Right forelimb (tissue), 1 donor: ENCODE results near the gene CELA3A.
"Not testable (repeated sequence)": the region's sequence is repeated elsewhere in the genome, so short reads cannot be mapped to it uniquely, and the experiment has no call there.

Experiments used
- DNase-seq: peaks from one replicate; pipeline ENCODE4 v3.0.0-alpha.2; 2018

Gene CELA3A

GRCh38 chr1:22021061-22021460 is 19.6 kb downstream of the CELA3A start:
- DNase-seq: no peak

DNA sequence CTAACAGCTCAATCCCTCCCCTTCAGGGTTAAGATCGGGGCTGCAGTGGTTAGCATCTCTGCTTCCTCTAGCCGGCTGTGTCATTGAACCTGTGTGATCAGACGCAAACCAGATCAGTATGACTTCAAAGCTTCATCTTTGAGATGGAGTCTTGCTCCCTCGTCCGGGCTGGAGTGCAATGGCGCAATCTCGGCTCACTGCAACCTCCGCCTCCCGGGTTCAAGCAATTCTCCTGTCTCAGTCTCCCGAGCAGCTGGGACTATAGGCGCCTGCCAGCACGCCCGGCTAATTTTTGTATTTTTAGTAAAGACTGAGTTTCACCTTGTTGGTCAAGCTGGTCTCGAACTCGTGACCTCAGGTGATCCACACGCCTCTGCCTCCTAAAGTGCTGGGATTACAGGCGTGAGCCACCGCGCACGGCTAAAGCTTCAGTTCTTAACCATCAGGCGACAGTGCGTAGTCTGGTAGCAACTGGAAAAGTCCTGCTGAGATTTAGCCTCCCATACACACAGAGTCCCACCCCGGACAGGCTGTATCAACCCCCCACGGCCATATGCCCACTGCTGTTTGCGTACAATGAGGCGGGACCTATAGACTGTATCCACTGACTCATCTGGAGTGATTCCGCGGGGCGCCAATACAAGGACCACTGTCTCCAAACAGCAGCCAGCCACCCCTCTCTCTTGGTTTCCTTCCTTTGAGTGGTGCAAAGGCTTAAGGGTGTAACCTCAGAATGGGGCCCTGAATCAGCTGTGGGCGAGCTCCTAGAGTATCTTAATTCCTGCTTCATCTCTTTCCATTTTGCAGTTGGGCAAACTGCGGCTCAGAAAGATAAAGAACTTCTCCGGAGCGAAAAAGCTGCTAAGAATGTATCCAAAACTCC is 23.3 kb downstream of the CELA3A start:
- DNase-seq: peak; percentile 79

DNA sequence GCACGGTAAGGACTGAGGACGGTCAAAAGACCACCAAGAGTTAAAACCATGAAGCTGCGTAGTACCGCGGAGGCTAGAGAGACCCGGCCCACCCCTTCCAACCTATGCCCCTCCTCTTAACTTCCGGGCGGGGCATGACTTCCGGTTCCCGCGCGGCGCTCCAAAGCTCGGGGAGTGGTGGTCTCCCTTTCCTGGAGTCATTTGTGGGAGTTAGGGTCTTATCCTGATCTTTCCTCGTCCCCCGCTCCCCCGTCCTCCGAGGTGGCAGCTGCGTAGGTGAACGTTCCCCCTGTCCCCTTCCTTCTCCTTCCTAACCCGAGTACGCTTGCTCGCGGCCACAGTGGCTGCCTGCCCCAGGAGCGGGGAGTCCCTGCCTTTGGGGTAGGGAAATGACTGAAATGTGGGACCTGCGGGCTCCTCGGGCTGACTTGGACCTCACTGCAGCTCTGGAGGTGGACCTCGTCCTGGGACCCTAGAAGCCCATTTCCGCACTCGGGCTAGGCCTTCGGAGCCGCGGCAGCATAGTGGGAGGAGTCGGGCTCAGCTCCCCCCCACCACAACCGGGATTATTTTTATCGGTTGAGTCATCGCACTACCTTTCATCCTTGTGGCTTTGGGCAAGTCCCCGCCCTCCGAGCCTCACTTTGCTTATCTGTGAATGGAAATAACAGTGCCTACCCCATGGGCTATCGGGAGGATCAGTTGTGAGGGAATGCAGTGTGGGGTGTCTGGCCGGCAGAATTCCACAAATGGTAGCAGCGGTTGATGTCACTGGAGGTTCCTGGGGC is 24.1 kb downstream of the CELA3A start:
- peak; percentile 90 for DNase-seq

DNA sequence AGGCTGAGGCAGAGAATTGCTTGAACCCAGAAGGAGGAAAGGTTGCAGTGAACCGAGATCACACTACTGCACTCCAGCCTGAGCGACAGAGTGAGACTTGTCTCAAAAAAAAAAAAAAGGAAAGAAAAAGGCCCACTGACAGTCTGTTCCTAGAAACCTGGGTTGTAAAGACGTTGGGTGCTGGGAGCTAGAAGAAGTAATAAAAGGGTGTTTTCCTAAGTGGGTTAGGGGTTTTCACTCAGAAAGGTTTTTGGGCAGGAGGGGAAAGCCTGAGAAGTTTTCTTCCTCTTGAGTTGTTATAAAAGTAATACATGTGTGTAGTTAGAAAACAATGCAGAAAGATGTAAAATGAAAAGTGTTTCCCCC is 25.4 kb downstream of the CELA3A start:
- DNase-seq: no peak

- no peak for DNase-seq
Measured at GRCh38 chr1:22030057-22030456, 28.6 kb downstream of the CELA3A start.

GRCh38 chr1:22030473-22030872 is 29.0 kb downstream of the CELA3A start:
- DNase-seq: no peak

GRCh38 chr1:22031214-22031962 is 29.9 kb downstream of the CELA3A start:
- no peak for DNase-seq

DNA sequence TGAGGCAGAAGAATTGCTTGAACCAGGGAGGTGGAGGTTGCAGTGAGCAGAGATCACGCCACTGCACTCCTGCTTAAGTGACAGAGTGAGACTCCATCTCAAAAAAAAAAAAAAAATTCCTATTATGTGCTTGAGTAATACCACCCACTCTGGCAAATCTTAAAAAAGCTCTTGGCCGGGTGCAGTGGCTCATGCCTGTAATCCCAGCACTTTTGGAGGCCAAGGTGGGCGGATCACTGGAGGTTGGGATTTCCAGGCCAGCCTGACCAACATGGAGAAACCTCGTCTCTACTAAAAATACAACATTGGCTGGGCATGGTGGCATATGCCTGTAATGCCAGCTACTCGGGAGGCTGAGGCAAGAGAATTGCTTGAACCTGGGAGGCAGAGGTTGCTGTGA is 33.4 kb downstream of the CELA3A start:
- DNase-seq: not testable (repeated sequence)

DNA sequence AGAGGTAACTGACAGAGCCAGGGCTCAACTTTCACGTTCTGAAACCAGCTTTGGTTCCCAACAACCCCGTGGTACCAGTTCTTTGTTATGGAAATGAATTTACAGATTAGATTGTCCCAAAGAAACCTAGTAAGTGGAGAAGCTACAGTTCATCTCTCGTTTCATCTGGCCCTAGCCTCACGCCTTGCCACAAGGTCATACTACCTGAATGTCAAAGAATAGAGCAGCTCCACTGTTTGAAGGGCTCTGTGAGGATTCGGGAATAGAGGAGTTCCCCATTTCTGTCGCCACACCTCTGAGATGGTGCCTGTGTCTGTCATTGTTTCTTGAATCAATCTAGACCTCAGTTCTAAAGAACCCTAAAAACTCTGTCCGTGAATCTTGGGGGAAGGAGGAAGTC is 36.1 kb downstream of the CELA3A start:
- no peak for DNase-seq

DNA sequence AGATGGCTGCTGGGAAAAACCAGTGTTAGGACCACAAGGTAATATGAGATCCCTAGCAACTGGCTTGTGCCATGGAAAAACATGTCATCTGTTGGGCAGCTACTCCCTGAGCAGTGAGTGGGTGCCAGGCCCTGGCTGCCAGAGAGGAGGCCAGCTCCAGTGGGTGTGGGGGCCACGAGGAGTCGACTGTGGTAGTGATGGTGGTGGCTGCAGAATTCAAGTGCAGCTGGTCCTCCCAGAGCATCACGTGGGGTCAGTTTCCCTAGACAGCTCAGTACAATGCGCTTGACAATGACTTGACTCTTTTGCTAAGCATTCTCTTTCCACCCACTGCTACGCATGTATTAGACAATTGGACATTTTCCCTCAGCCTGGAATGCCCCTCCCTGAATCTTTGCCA is 36.6 kb downstream of the CELA3A start:
- DNase-seq: peak; percentile 49

DNA sequence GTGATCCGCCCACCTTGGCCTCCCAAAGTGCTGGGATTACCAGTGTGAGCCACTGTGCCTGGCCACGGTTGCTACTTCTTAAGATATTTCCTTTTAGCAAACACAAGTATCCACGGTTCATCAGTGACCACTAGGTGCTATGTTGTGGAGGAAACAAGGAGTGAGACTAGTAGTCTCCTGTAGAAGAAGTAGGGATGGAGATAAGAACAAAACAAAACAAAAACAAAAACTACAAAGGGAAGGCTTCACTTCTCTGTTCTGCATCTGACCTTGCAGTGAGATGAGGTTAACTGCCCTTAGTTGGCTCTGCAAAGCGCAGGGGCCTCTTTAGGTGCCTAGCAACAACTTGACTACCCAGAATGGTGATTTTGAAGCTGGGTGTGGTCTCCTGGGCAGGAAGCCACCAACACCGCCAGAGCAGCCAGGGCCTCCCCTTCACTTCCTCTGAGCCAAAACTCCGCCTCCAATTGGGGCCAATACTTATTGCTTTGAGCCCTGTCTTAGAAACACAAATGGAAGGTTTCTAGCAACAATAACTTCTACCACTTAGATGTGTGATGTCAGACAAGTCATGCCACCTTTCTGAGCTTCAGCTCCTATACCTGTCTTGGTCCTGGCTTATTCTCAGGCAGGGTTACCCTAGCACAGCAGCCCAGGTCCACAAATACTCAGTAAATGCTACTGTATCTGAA is 38.3 kb downstream of the CELA3A start:
- DNase-seq: peak; percentile 82

- no peak for DNase-seq
Measured at GRCh38 chr1:22040286-22040623, 38.8 kb downstream of the CELA3A start.

DNA sequence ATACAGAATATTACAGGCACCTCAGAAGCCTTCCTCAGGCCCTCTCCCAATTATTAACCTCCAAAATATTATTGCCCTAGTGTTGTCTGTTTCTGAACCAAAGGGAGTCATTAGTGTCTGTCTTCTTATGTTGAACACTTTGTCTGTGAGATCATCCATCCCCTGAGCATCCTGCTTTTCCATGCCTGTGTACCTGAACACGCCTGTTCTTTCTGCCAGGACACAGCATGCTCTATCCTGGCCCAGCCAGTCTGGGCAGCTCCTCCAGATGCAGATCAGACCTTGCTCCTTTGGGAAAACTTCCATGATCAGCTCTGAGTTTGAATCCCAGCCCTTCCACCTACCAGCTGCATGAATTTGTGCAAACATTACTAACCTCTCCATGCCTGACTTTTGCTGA is 40.0 kb downstream of the CELA3A start:
- no peak for DNase-seq

DNA sequence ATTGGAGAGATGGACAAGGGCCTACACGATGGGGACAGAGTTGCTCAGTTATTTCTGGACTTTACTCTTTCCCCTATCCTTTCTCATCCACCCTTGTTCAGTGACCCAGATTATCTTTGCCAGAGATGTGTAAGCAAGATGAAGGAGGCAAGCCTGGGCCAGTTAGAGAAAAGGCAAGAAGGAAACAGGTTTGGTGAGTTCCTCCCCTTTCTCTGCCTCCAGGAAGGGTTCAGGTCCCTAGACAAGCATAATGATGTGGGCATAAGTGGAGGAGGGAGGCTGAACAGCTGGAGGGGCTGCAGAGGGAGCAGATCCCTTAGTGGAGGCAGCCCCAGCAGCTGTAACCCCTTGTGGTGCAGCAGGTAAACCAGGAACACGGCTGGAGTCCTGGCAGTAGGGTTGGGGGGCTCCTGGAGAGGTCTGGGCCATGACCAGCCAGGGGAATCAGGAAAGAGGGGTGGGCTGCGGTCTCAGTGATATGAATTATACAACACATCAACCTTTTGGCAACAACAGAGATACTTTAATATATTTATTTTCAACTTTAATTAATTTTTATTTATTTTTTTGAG is 41.8 kb downstream of the CELA3A start:
- DNase-seq: no peak

DNA sequence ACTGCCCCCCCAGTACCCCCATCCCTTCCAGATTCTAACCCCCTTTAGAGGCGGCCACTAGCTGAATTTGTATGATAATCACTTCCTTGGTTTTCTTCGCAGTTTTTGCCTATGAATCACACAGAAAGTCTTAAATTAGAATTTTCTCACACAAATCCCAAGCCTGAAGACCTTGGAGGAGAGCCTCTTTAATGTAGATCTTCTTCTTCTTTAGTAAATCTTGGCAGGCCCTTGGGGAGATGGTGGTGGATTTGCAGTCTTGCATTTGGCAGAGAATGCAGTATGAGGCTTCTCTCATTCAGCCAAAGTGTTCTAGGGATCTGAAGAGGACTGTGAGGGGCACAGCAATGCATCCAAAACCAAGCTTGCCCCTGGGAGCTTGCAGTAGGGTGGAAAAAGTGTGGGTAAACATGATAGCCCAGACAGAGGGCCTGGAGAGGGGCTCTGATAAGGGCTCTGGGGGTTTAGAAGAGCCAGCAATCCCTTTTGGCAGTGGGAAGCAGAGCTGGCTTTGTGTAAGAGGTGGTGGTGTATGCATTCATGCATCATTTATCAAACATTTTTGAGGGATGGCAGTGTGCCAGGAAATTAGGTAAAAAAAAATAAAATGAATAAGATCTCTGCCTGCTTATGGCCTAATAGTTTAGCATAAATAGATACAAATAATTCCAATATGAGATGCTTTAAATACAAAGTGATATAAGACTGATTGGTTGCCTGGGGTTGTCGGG is 43.4 kb downstream of the CELA3A start:
- no peak for DNase-seq

GRCh38 chr1:22045604-22046228 is 44.3 kb downstream of the CELA3A start:
- no peak for DNase-seq

- no peak for DNase-seq
Measured at GRCh38 chr1:22048351-22049192, 47.1 kb downstream of the CELA3A start.

DNA sequence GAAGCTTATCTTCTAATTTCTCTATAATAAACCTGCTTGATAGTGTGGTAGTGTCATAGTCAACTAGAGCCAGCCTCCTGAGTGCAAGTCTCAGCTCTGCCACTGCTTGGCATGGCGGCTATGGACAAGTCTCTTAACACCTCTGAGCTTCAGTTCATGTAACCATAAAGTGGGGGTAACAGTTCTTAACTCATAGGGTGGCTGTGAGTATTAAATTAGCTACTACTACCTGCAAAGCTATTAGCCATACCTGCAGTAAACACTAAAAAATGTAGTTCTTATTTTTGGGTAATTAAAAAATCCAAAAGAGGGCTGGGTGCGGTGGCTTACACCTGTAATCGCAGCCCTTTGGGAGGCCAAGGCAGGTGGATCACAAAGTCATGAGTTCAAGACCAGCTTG is 48.9 kb downstream of the CELA3A start:
- DNase-seq: no peak

GRCh38 chr1:22051607-22052114 is 50.2 kb downstream of the CELA3A start:
- DNase-seq: no peak
